ENCODE measurements around the gene NPW. TPM values are rescaled to one million over a fixed set of nuclear protein-coding genes. Genes with fewer than 3 reads are reported as not detected.

Gene NPW
- total RNA-seq, 1 donor from 2014 or later, result 6.9 TPM

DNA sequence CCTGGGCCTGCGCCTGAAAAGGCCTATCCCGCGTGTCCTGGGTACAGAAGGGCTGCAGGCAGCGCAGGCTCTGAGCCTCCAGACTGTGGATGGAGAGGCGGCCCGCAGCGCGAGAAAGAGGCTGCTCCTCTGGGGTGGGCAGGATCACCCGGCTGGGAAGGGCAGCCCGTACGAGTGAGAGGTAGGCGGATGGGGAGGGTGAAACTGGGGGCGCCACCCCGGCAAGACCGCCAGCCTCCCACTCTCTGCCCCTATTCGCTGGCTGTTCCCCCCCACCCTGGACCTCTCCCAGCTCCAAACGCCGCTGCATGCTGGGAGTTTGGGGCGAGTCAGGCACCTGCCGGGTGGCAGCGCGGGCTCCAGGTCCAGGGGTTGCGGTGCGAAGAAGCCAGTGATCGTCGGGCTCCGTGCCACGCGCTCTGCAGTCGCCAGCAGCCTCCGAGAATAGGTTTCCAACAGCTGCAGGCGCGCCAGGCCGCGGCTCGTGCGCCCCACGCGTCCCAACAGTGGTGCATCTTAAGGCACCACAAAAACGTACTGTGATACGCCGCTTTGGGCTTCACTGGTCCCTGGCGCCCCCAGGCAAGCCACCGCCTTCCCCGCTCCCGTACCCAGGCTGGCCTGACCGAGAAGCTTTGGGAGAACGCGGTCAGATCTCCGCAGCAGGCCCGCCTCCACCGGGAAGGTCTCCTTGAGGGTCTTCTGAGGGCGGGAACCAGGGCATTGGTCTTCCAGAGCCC, 39.4 kb upstream of the NPW start:
- Mint-ChIP-seq H3K4me1 (peaks cover 5% of the 10 kb centered on the region), H3K4me3 (no peak overlapping the region), H3K9me3 (no peaks in the 10 kb centered on the region), H3K27ac (no peak overlapping the region), H3K27me3 (peaks cover 23% of the 10 kb centered on the region), H3K36me3 (ENCODE audit: low read depth) (peaks cover 20% of the 10 kb centered on the region)
- intact Hi-C loops (cut with micrococcal nuclease), result no loop called here
- DNase-seq, result peak; percentile 58

GRCh38 chr16:1980770-1981087, 38.9 kb upstream of the NPW start:
- H3K27me3 Mint-ChIP-seq, result peaks cover 23% of the 10 kb centered on the region
- intact Hi-C loops (cut with micrococcal nuclease), result no loop called here
- no peaks in the 10 kb centered on the region for H3K9me3 Mint-ChIP-seq
- no peak overlapping the region for H3K27ac Mint-ChIP-seq
- peaks cover 6% of the 10 kb centered on the region for H3K4me1 Mint-ChIP-seq
- no peak for DNase-seq
- peaks cover 19% of the 10 kb centered on the region for H3K36me3 Mint-ChIP-seq (ENCODE audit: low read depth)
- no peak overlapping the region for H3K4me3 Mint-ChIP-seq

DNA sequence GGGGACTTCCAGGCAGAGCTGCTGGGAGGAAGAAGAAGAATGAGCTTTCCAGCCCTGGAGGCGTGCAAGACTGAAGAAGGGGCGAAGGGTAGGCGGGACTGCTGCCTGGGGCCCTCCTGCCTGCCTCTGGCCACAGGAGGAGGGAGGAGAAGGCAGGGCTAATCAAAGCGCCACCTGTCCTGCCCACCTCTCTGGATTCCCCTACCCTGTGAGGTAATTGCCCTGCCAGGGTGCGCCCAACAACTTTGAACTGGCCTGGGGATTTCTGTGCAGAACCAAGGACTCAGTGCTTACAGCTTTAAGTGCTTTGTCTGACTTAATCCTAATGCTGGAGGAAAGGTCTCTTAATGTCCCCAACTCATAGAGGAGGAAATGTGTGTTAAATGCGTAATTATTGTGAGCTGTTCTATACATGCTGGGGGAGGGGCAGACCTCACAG, 38.2 kb upstream of the NPW start, which contains the start of gene NOXO1:
Gene NOXO1, minus strand, starts transcription at position 72 of the 439 bp plus-strand sequence. CDS start 290 bp downstream, outside the sequence.
- Mint-ChIP-seq H3K36me3 (ENCODE audit: low read depth) (peaks cover 15% of the 10 kb centered on the region), H3K27me3 (peaks cover 23% of the 10 kb centered on the region), H3K4me1 (peaks cover 6% of the 10 kb centered on the region), H3K9me3 (no peaks in the 10 kb centered on the region), H3K4me3 (peak within 1 kb of the TSS; percentile 25), H3K27ac (no peak within 1 kb of the TSS)
- intact Hi-C loops (cut with micrococcal nuclease), result no loop called here
- DNase-seq, result no peak

- intact Hi-C loops (cut with micrococcal nuclease), result no loop called here
- peaks cover 6% of the 10 kb centered on the region for H3K4me1 Mint-ChIP-seq
- peaks cover 23% of the 10 kb centered on the region for H3K27me3 Mint-ChIP-seq
- no peak for DNase-seq
- H3K4me3 Mint-ChIP-seq, result peak overlapping the region; percentile 25
- peaks cover 21% of the 10 kb centered on the region for H3K36me3 Mint-ChIP-seq (ENCODE audit: low read depth)
- H3K27ac Mint-ChIP-seq, result no peak overlapping the region
- no peaks in the 10 kb centered on the region for H3K9me3 Mint-ChIP-seq
Observed at GRCh38 chr16:1982013-1982433, 37.6 kb upstream of the NPW start.

- intact Hi-C loops (cut with micrococcal nuclease), result no loop called here
- Mint-ChIP-seq H3K27me3 (peaks cover 24% of the 10 kb centered on the region), H3K27ac (peak overlapping the region; percentile 54), H3K4me3 (peak overlapping the region; percentile 87), H3K36me3 (ENCODE audit: low read depth) (peaks cover 19% of the 10 kb centered on the region), H3K4me1 (peaks cover 6% of the 10 kb centered on the region), H3K9me3 (no peaks in the 10 kb centered on the region)
- no peak for DNase-seq
Observed at GRCh38 chr16:1982991-1983543, 36.5 kb upstream of the NPW start.

DNA sequence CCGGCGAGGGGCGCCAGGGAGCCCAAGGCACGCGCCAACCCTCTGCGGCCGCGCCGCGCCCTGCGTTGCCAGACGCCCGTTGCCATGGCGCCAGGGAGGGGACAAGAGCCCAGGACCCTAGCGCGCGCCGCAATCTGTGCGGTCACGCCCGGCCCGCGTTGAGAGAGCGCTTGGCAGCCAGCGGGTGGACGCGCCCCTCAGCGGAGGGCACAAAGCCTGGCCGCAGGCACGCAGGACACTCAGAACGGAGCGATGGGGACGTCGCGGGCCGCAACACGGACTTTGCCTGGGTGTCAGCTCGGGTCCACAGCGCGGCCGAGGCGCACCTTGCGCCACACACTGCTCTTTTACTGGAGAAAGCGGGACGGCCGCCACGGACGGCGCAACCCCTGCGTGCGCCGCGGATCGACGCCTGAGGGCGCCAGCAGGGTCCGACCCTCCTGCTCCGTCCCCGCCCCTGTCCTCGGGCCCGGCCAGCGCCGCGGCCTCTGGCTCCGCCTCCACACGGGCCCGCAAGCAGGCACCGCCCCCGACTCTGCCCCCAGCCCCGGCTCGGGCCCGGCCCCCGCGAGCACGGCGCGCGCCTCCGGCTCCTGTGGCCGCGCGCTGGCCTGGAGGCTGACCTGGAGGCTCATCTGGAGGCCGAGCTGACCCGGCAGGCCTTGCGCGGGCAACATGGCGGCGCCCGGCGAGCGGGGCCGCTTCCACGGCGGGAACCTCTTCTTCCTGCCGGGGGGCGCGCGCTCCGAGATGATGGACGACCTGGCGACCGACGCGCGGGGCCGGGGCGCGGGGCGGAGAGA, 35.8 kb upstream of the NPW start, which contains the start of gene GFER:
Gene GFER, plus strand, starts transcription at position 650 of the 803 bp plus-strand sequence. Its CDS starts 26 bp downstream, at position 676.
- H3K27ac Mint-ChIP-seq, result peak within 1 kb of the TSS; percentile 54
- H3K4me3 Mint-ChIP-seq, result peak within 1 kb of the TSS; percentile 87
- H3K36me3 Mint-ChIP-seq (ENCODE audit: low read depth), result peaks cover 18% of the 10 kb centered on the region
- intact Hi-C loops (cut with micrococcal nuclease), result loop anchor here (1.0 kb wide), 1 partner anchor 9 kb away; no protein-coding TSS in a partner anchor
- H3K27me3 Mint-ChIP-seq, result peaks cover 28% of the 10 kb centered on the region
- H3K9me3 Mint-ChIP-seq, result no peaks in the 10 kb centered on the region
- H3K4me1 Mint-ChIP-seq, result peaks cover 8% of the 10 kb centered on the region
- peak; percentile 95 for DNase-seq

GRCh38 chr16:1984347-1985225, 35.0 kb upstream of the NPW start:
- Mint-ChIP-seq H3K27ac (peak overlapping the region; percentile 41), H3K4me1 (peaks cover 10% of the 10 kb centered on the region), H3K4me3 (peak overlapping the region; percentile 87), H3K36me3 (ENCODE audit: low read depth) (peaks cover 15% of the 10 kb centered on the region), H3K9me3 (no peaks in the 10 kb centered on the region), H3K27me3 (peaks cover 36% of the 10 kb centered on the region)
- DNase-seq, result no peak
- intact Hi-C loops (cut with micrococcal nuclease), result loop anchor here (1.0 kb wide), 1 partner anchor 8 kb away; no protein-coding TSS in a partner anchor

DNA sequence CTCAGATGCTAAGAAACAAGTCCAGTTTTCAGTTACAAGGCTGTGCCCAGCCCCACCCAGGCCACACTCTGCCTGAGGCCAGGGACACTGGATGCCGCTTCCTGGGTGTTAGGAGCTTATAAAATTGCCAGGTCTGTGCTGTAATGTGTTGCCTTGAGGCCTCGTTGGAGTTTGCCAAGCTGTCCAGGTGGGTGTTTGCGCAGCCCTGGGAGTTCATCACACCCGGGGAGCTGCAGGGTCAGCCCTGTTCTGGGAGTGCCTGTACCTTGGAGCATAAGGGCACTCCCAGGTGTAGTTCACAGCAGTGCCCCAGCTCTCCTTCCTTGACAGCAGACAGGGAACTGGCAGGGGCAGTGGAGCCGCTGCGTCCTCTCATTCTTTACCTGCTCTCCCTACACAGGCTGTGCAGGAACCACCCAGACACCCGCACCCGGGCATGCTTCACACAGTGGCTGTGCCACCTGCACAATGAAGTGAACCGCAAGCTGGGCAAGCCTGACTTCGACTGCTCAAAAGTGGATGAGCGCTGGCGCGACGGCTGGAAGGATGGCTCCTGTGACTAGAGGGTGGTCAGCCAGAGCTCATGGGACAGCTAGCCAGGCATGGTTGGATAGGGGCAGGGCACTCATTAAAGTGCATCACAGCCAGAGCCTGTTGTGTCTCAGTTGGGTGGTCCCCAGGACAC, 34.0 kb upstream of the NPW start:
- intact Hi-C loops (cut with micrococcal nuclease), result no loop called here
- H3K36me3 Mint-ChIP-seq (ENCODE audit: low read depth), result peaks cover 15% of the 10 kb centered on the region
- H3K27ac Mint-ChIP-seq, result no peak overlapping the region
- peaks cover 11% of the 10 kb centered on the region for H3K4me1 Mint-ChIP-seq
- peak overlapping the region; percentile 87 for H3K4me3 Mint-ChIP-seq
- H3K27me3 Mint-ChIP-seq, result peaks cover 34% of the 10 kb centered on the region
- H3K9me3 Mint-ChIP-seq, result no peaks in the 10 kb centered on the region
- no peak for DNase-seq

- H3K4me1 Mint-ChIP-seq, result peaks cover 19% of the 10 kb centered on the region
- H3K27ac Mint-ChIP-seq, result no peak overlapping the region
- peaks cover 15% of the 10 kb centered on the region for H3K36me3 Mint-ChIP-seq (ENCODE audit: low read depth)
- no peak for DNase-seq
- no peaks in the 10 kb centered on the region for H3K9me3 Mint-ChIP-seq
- peaks cover 24% of the 10 kb centered on the region for H3K27me3 Mint-ChIP-seq
- intact Hi-C loops (cut with micrococcal nuclease), result no loop called here
- no peak overlapping the region for H3K4me3 Mint-ChIP-seq
Observed at GRCh38 chr16:1987198-1987597, 32.4 kb upstream of the NPW start.

- intact Hi-C loops (cut with micrococcal nuclease), result loop anchor here (1.0 to 5.0 kb wide), 3 partner anchors 17 to 58 kb away; partner anchors contain the start of genes NTHL1, RPS2, TBL3 and TSC2
- Mint-ChIP-seq H3K4me3 (peak within 1 kb of the TSS; percentile 86), H3K9me3 (no peaks in the 10 kb centered on the region), H3K27me3 (peaks cover 13% of the 10 kb centered on the region), H3K4me1 (peaks cover 17% of the 10 kb centered on the region), H3K36me3 (ENCODE audit: low read depth) (peaks cover 14% of the 10 kb centered on the region), H3K27ac (peak within 1 kb of the TSS; percentile 83)
- peak; percentile 78 for DNase-seq
Observed at GRCh38 chr16:1989209-1990100, 30.1 kb upstream of the NPW start, which contains the start of gene SYNGR3. SYNGR3 (plus strand) TSS chr16:1989970; CDS start chr16:1990103, 133 bp downstream.

DNA sequence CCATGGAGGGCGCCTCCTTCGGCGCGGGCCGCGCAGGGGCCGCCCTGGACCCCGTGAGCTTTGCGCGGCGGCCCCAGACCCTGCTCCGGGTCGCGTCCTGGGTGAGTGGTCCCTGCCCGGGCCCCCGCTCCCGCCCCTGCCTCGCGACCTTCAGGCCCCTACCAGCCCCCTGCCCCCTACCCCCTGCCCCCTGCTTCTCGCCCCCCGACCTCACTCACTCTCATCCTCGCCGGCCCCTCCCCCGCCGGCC, 29.6 kb upstream of the NPW start:
- Mint-ChIP-seq H3K27me3 (peaks cover 13% of the 10 kb centered on the region), H3K4me1 (peaks cover 17% of the 10 kb centered on the region), H3K36me3 (ENCODE audit: low read depth) (peaks cover 11% of the 10 kb centered on the region), H3K9me3 (no peaks in the 10 kb centered on the region), H3K4me3 (peak overlapping the region; percentile 86), H3K27ac (no peak overlapping the region)
- DNase-seq, result no peak
- intact Hi-C loops (cut with micrococcal nuclease), result loop anchor here (1.0 to 5.0 kb wide), 3 partner anchors 18 to 57 kb away; partner anchors contain the start of genes NTHL1, RPS2, TBL3 and TSC2
